KG1 (cell line): Measurements from ENCODE around the gene NLRC3.
"Not testable (repeated sequence)": the region's sequence is repeated elsewhere in the genome, so short reads cannot be mapped to it uniquely, and the experiment has no call there.

ENCODE experiments used
- DNase-seq: peaks from one replicate; lab custom pipeline; 2025; lab: John Stamatoyannopoulos, UW

The NLRC3 gene

GRCh38 chr16:3513892-3514583 lies 63.2 kb downstream of the NLRC3 start:
- no peak for DNase-seq

- DNase-seq = no peak
Observed at GRCh38 chr16:3511286-3512180, 65.7 kb downstream of the NLRC3 start.

GRCh38 chr16:3510416-3510815 lies 66.8 kb downstream of the NLRC3 start:
- DNase-seq = no peak

- DNase-seq = no peak
Observed at GRCh38 chr16:3509470-3509928, 67.7 kb downstream of the NLRC3 start.

- DNase-seq = no peak
Observed at GRCh38 chr16:3508736-3509135, 68.5 kb downstream of the NLRC3 start.

GRCh38 chr16:3503523-3503922 lies 73.7 kb downstream of the NLRC3 start:
- no peak for DNase-seq

GRCh38 chr16:3501783-3502400 lies 75.3 kb downstream of the NLRC3 start:
- no peak for DNase-seq

GRCh38 chr16:3501412-3501761 lies 75.8 kb downstream of the NLRC3 start:
- DNase-seq = not testable (repeated sequence)

- no peak for DNase-seq
Observed at GRCh38 chr16:3498988-3499387, 78.2 kb downstream of the NLRC3 start.

GRCh38 chr16:3497771-3498170 lies 79.4 kb downstream of the NLRC3 start:
- no peak for DNase-seq

- no peak for DNase-seq
Observed at GRCh38 chr16:3496386-3496785, 80.8 kb downstream of the NLRC3 start.

GRCh38 chr16:3495176-3495575 lies 82.0 kb downstream of the NLRC3 start, which contains the start of gene C16orf90:
Gene C16orf90, minus strand, starts transcription at chr16:3495489. Its CDS starts 68 bp downstream, at chr16:3495421.
- DNase-seq = no peak

- DNase-seq = no peak
Observed at GRCh38 chr16:3494386-3494973, 82.7 kb downstream of the NLRC3 start.

- no peak for DNase-seq
Observed at GRCh38 chr16:3492356-3492755, 84.8 kb downstream of the NLRC3 start.

- no peak for DNase-seq
Observed at GRCh38 chr16:3490911-3491629, 86.1 kb downstream of the NLRC3 start.
